Measurements from ENCODE around the gene SPARCL1. TPM values are rescaled to one million over a fixed set of nuclear protein-coding genes. Genes with fewer than 3 reads are reported as not detected.
"Not testable (repeated sequence)": the region's sequence is repeated elsewhere in the genome, so short reads cannot be mapped to it uniquely, and the experiment has no call there.

Gene SPARCL1
- total RNA-seq, 5 donors from 2014 or later (not counting 1 experiment from before 2014, with no cell fraction given): 0.70 to 1.5 (median 0.99) TPM; not detected in 2

DNA sequence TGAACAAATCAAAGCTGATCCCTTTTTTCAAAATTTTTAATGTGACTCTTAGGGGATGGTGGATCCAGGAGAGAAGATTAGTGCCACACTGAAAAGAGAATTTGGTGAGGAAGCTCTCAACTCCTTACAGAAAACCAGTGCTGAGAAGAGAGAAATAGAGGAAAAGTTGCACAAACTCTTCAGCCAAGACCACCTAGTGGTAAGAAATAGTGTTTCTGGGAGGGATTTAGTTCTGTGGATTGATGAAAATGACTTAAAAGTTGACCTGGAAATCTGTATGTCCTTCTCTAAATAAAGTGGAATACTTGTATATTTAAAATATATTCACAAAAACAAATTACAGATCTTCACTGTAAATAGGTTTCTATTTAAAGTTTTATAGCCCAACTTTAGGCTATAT, 77.6 kb downstream of the SPARCL1 start:
- no peaks in the 10 kb centered on the region for H3K27me3 ChIP-seq (replicated peaks in 1 of 2; ENCODE audit: control insufficient read depth in 2 of 2, extremely low read depth in 1 of 2, insufficient read depth in 2 of 2, low read length in 1 of 2)
- peaks cover 13 to 31% of the 10 kb centered on the region in 2 donors for H3K36me3 ChIP-seq (ENCODE audit: control insufficient read depth in 2 of 2, extremely low read depth in 1 of 2, insufficient read depth in 1 of 2, low read length in 1 of 2)
- Mint-ChIP-seq H3K27ac (no peak overlapping the region), H3K4me3 (no peak overlapping the region), H3K36me3 (peaks cover 38% of the 10 kb centered on the region), H3K4me1 (peaks cover 0 to 7% (median 0%) of the 10 kb centered on the region in 3 donors), H3K27me3 (no peaks in the 10 kb centered on the region), H3K9me3 (no peaks in the 10 kb centered on the region)
- ChIA-PET POLR2A (no interaction called here), CTCF (interaction anchor here in 1 of 2 donors (0.9 to 1.2 kb wide), 2 partner anchors 75 to 131 kb away, joined by 3 to 4 read pairs; no protein-coding TSS in a partner anchor)
- no peaks in the 10 kb centered on the region for H3K9me3 ChIP-seq
- ATAC-seq (replicated peaks in 1 of 4) (no peak), DNase-seq (peak in 1 of 35 experiments; percentile 5)
- H3K4me1 ChIP-seq (ENCODE audit: control insufficient read depth in 1 of 2, extremely low read depth in 1 of 2, insufficient read depth in 2 of 2, low read length in 2 of 2): no peaks in the 10 kb centered on the region
- H3K4me3 ChIP-seq (ENCODE audit: control insufficient read depth in 1 of 2, extremely low read depth in 1 of 2, low read length in 1 of 2): no peak overlapping the region
- no peak overlapping the region for H3K27ac ChIP-seq (ENCODE audit: low read length)

DNA sequence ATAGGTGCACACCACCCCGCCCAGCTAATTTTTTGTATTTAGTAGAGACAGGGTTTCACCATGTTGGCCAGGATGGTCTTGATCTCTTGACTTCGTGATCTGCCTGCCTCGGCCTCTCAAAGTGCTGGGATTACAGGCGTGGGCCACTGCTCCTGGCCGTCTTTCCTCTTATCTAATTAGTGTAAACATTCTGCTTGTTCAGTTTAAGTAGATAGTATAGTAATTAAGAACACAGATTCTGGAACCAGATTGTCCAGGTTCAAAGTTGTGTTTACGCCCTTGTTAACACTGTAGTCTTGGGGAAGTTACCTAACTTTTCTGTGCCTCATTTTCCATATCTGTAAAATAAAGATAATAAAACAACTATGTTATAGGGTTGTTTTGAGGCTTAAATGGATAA, 82.8 kb downstream of the SPARCL1 start:
- ATAC-seq (replicated peaks in 1 of 4); H3K9me3 Mint-ChIP-seq; H3K4me1 ChIP-seq (ENCODE audit: control insufficient read depth in 1 of 2, extremely low read depth in 1 of 2, insufficient read depth in 2 of 2, low read length in 2 of 2); H3K27me3 ChIP-seq (replicated peaks in 1 of 2; ENCODE audit: control insufficient read depth in 2 of 2, extremely low read depth in 1 of 2, insufficient read depth in 2 of 2, low read length in 1 of 2); H3K27ac Mint-ChIP-seq; DNase-seq; H3K27ac ChIP-seq (ENCODE audit: low read length); H3K4me3 ChIP-seq (ENCODE audit: control insufficient read depth in 1 of 2, extremely low read depth in 1 of 2, low read length in 1 of 2); H3K9me3 ChIP-seq; H3K4me3 Mint-ChIP-seq; H3K27me3 Mint-ChIP-seq; H3K4me1 Mint-ChIP-seq: not testable (repeated sequence)
- H3K36me3 ChIP-seq (ENCODE audit: control insufficient read depth in 2 of 2, extremely low read depth in 1 of 2, insufficient read depth in 1 of 2, low read length in 1 of 2): peaks cover 5 to 20% of the 10 kb centered on the region in 2 donors
- ChIA-PET POLR2A (interaction anchor here in 1 of 2 donors (0.6 kb wide), 1 partner anchor 177 kb away, joined by 3 read pairs; no protein-coding TSS in a partner anchor), CTCF (interaction anchor here (0.6 to 1.9 kb wide), 5 partner anchors 9 to 590 kb away, joined by 3 to 6 read pairs (median 3); no protein-coding TSS in a partner anchor)
- WGBS (ENCODE audit: insufficient coverage): 100% methylated on average over 3 of the region's 6 CpGs
- peaks cover 44% of the 10 kb centered on the region for H3K36me3 Mint-ChIP-seq

DNA sequence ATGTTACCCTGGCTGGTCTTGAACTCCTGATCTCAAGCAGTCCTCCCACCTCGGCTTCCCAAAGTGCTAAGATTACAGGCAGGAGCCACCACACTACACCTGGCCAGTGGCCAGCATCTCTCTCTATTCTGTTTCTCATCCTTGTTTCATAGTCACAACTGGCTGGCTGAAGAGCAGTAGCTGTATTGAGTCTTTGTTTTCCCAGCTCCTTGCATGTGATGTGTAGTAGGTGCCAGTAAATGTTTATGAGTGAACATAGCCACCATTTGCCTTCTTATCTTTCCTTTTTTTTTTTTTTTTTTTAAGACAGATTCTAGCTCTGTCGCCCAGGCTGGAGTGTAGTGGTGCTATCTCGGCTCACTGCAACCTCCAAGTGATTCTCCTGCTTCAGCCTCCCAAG, 83.2 kb downstream of the SPARCL1 start:
- WGBS (ENCODE audit: insufficient coverage): 100% methylated on average over 1 of the region's 3 CpGs
- Histone ChIP-seq H3K27ac (ENCODE audit: low read length) (no peak overlapping the region), H3K27me3 (replicated peaks in 1 of 2; ENCODE audit: control insufficient read depth in 2 of 2, extremely low read depth in 1 of 2, insufficient read depth in 2 of 2, low read length in 1 of 2) (no peaks in the 10 kb centered on the region), H3K9me3 (no peaks in the 10 kb centered on the region), H3K4me1 (ENCODE audit: control insufficient read depth in 1 of 2, extremely low read depth in 1 of 2, insufficient read depth in 2 of 2, low read length in 2 of 2) (no peaks in the 10 kb centered on the region), H3K4me3 (ENCODE audit: control insufficient read depth in 1 of 2, extremely low read depth in 1 of 2, low read length in 1 of 2) (no peak overlapping the region), H3K36me3 (ENCODE audit: control insufficient read depth in 2 of 2, extremely low read depth in 1 of 2, insufficient read depth in 1 of 2, low read length in 1 of 2) (peaks cover 5 to 17% of the 10 kb centered on the region in 2 donors)
- no peak overlapping the region for H3K4me3 Mint-ChIP-seq
- DNase-seq: no peak
- peaks cover 0 to 7% (median 0%) of the 10 kb centered on the region in 3 donors for H3K4me1 Mint-ChIP-seq
- H3K27ac Mint-ChIP-seq: no peak overlapping the region
- no peaks in the 10 kb centered on the region for H3K27me3 Mint-ChIP-seq
- no peaks in the 10 kb centered on the region for H3K9me3 Mint-ChIP-seq
- peaks cover 41% of the 10 kb centered on the region for H3K36me3 Mint-ChIP-seq
- ChIA-PET CTCF (interaction anchor here (0.6 to 1.0 kb wide), 5 partner anchors 13 to 590 kb away, joined by 3 to 5 read pairs (median 3); no protein-coding TSS in a partner anchor), POLR2A (interaction anchor here in 1 of 2 donors (0.6 kb wide), 1 partner anchor 176 kb away, joined by 3 read pairs; no protein-coding TSS in a partner anchor)
- ATAC-seq (replicated peaks in 1 of 4): no peak

DNA sequence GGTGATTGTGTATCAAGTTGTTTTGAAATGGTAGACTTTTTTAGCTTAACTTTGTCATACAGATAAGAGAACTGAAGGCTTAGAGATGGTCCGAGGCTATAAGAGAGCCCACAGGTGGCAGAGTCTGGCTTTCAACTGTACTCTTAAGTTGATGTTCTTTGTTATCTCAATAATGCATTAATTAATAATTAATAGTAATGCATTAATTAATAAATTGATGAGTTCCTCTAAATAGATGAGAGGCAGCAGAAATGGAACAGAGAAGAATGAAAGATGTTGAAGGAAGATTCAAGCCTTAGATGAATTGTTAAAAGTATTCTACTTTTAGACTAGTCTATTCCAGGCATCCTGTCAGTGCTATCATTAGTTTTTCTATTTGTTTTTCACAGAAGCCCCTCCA, 84.4 kb downstream of the SPARCL1 start:
- Histone ChIP-seq H3K9me3 (no peaks in the 10 kb centered on the region), H3K27ac (ENCODE audit: low read length) (no peak overlapping the region), H3K4me1 (ENCODE audit: control insufficient read depth in 1 of 2, extremely low read depth in 1 of 2, insufficient read depth in 2 of 2, low read length in 2 of 2) (no peaks in the 10 kb centered on the region), H3K36me3 (ENCODE audit: control insufficient read depth in 2 of 2, extremely low read depth in 1 of 2, insufficient read depth in 1 of 2, low read length in 1 of 2) (peaks cover 5 to 11% of the 10 kb centered on the region in 2 donors), H3K27me3 (replicated peaks in 1 of 2; ENCODE audit: control insufficient read depth in 2 of 2, extremely low read depth in 1 of 2, insufficient read depth in 2 of 2, low read length in 1 of 2) (no peaks in the 10 kb centered on the region), H3K4me3 (ENCODE audit: control insufficient read depth in 1 of 2, extremely low read depth in 1 of 2, low read length in 1 of 2) (no peak overlapping the region)
- ATAC-seq (replicated peaks in 1 of 4): no peak
- DNase-seq: no peak
- no CpG with 5 or more reads among the region's 1 CpG for WGBS (ENCODE audit: insufficient coverage)
- H3K9me3 Mint-ChIP-seq: no peaks in the 10 kb centered on the region
- no peak overlapping the region for H3K27ac Mint-ChIP-seq
- H3K27me3 Mint-ChIP-seq: no peaks in the 10 kb centered on the region
- POLR2A ChIA-PET: no interaction called here
- peaks cover 42% of the 10 kb centered on the region for H3K36me3 Mint-ChIP-seq
- peaks cover 0 to 7% (median 0%) of the 10 kb centered on the region in 3 donors for H3K4me1 Mint-ChIP-seq
- H3K4me3 Mint-ChIP-seq: no peak overlapping the region
- CTCF ChIA-PET: no interaction called here

DNA sequence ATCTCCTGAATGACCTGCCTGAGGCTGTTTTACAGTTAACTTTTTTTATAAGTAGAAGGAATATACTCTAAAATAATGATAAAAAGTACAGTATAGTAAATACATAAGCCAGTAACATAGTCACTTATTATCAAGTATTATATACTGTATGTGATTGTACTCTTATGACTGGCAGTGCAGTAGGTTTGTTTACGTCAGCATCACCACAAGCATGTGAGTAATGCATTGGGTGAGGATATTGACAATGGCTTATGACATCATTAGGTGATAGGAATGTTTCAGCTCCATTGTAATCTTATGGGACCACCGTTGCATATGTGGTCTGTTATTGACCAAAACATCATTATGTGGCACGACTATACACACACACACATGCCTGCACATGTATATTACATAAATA, 86.3 kb downstream of the SPARCL1 start:
- DNase-seq (no peak), ATAC-seq (replicated peaks in 1 of 4) (no peak)
- Histone ChIP-seq H3K4me3 (ENCODE audit: control insufficient read depth in 1 of 2, extremely low read depth in 1 of 2, low read length in 1 of 2) (no peak overlapping the region), H3K27ac (ENCODE audit: low read length) (no peak overlapping the region), H3K27me3 (replicated peaks in 1 of 2; ENCODE audit: control insufficient read depth in 2 of 2, extremely low read depth in 1 of 2, insufficient read depth in 2 of 2, low read length in 1 of 2) (no peaks in the 10 kb centered on the region), H3K36me3 (ENCODE audit: control insufficient read depth in 2 of 2, extremely low read depth in 1 of 2, insufficient read depth in 1 of 2, low read length in 1 of 2) (peaks cover under 1 to 20% of the 10 kb centered on the region in 2 donors), H3K4me1 (ENCODE audit: control insufficient read depth in 1 of 2, extremely low read depth in 1 of 2, insufficient read depth in 2 of 2, low read length in 2 of 2) (no peaks in the 10 kb centered on the region), H3K9me3 (no peaks in the 10 kb centered on the region)
- Mint-ChIP-seq H3K4me3 (no peak overlapping the region), H3K27ac (no peak overlapping the region), H3K27me3 (no peaks in the 10 kb centered on the region), H3K9me3 (no peaks in the 10 kb centered on the region), H3K36me3 (peaks cover 50% of the 10 kb centered on the region), H3K4me1 (peaks cover 0 to 7% (median 0%) of the 10 kb centered on the region in 3 donors)
- POLR2A ChIA-PET: interaction anchor here in 1 of 2 donors (0.6 kb wide), 1 partner anchor 36 kb away, joined by 3 read pairs; no protein-coding TSS in a partner anchor
- no CpG with 5 or more reads among the region's 3 CpGs for WGBS (ENCODE audit: insufficient coverage)
- CTCF ChIA-PET: interaction anchor here in 1 of 2 donors (0.6 to 0.8 kb wide), 2 partner anchors 25 to 165 kb away, joined by 3 read pairs; no protein-coding TSS in a partner anchor

DNA sequence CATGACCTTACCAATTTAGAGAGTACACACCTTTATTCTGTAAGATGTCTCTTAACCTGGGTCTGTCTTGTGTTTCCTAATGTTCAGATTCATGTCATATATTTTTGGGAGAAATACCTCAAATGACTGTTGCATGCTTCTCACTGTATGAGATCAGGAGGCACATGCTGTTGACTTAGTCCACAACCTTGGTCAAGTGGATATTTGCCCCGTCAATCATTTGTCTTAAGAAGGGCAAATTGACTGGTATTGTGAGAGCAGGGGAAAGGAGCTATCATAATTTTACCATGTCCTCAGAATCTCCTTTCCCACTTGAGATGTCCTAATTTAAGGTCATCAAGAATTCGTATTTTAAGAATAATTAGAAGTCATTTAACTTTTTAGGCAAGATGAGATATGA, 95.8 kb downstream of the SPARCL1 start:
- no peak for DNase-seq
- ChIA-PET POLR2A (no interaction called here), CTCF (no interaction called here)
- H3K27ac ChIP-seq (ENCODE audit: low read length): no peak overlapping the region
- H3K4me3 Mint-ChIP-seq: no peak overlapping the region
- no peak overlapping the region for H3K4me3 ChIP-seq (ENCODE audit: control insufficient read depth in 1 of 2, extremely low read depth in 1 of 2, low read length in 1 of 2)
- H3K4me1 Mint-ChIP-seq: peaks cover 43 to 49% (median 44%) of the 10 kb centered on the region in 3 donors
- no peaks in the 10 kb centered on the region for H3K9me3 Mint-ChIP-seq
- H3K4me1 ChIP-seq (ENCODE audit: control insufficient read depth in 1 of 2, extremely low read depth in 1 of 2, insufficient read depth in 2 of 2, low read length in 2 of 2): no peaks in the 10 kb centered on the region
- no peak for ATAC-seq (replicated peaks in 1 of 4)
- H3K36me3 Mint-ChIP-seq: peaks cover 23% of the 10 kb centered on the region
- WGBS (ENCODE audit: insufficient coverage): no CpG with 5 or more reads among the region's 2 CpGs
- H3K27me3 Mint-ChIP-seq: no peaks in the 10 kb centered on the region
- H3K27me3 ChIP-seq (replicated peaks in 1 of 2; ENCODE audit: control insufficient read depth in 2 of 2, extremely low read depth in 1 of 2, insufficient read depth in 2 of 2, low read length in 1 of 2): no peaks in the 10 kb centered on the region
- H3K9me3 ChIP-seq: no peaks in the 10 kb centered on the region
- peaks cover 4 to 17% of the 10 kb centered on the region in 2 donors for H3K36me3 ChIP-seq (ENCODE audit: control insufficient read depth in 2 of 2, extremely low read depth in 1 of 2, insufficient read depth in 1 of 2, low read length in 1 of 2)
- peak overlapping the region in 1 of 2 donors; percentile 23 for H3K27ac Mint-ChIP-seq
